ENCODE results near the gene GYG2. TPM values are rescaled to one million over a fixed set of nuclear protein-coding genes. Genes with fewer than 3 reads are reported as not detected.
"Not testable (repeated sequence)": the region's sequence is repeated elsewhere in the genome, so short reads cannot be mapped to it uniquely, and the experiment has no call there.

Gene GYG2
- total RNA-seq, 2 experiments from 2014 or later: not detected

- H3K4me1 Mint-ChIP-seq (ENCODE audit: low read depth): no peaks in the 10 kb centered on the region
- intact Hi-C loops (cut with micrococcal nuclease): no loop called here
- CTCF ChIA-PET: no interaction called here
- H3K4me3 Mint-ChIP-seq: no peak overlapping the region
- DNase-seq: no peak
- H3K27me3 Mint-ChIP-seq (ENCODE audit: low read depth): no peaks in the 10 kb centered on the region
- H3K27ac Mint-ChIP-seq: no peak overlapping the region
- H3K36me3 Mint-ChIP-seq (ENCODE audit: low read depth): no peaks in the 10 kb centered on the region
- H3K9me3 Mint-ChIP-seq: no peaks in the 10 kb centered on the region
Observed at GRCh38 chrX:2799369-2799768, 29.4 kb upstream of the GYG2 start.

GRCh38 chrX:2799980-2800379 is 28.8 kb upstream of the GYG2 start:
- H3K4me3 Mint-ChIP-seq; H3K27ac Mint-ChIP-seq; H3K36me3 Mint-ChIP-seq (ENCODE audit: low read depth); DNase-seq; intact Hi-C loops (cut with micrococcal nuclease); H3K27me3 Mint-ChIP-seq (ENCODE audit: low read depth); CTCF ChIA-PET; H3K9me3 Mint-ChIP-seq; H3K4me1 Mint-ChIP-seq (ENCODE audit: low read depth): not testable (repeated sequence)

DNA sequence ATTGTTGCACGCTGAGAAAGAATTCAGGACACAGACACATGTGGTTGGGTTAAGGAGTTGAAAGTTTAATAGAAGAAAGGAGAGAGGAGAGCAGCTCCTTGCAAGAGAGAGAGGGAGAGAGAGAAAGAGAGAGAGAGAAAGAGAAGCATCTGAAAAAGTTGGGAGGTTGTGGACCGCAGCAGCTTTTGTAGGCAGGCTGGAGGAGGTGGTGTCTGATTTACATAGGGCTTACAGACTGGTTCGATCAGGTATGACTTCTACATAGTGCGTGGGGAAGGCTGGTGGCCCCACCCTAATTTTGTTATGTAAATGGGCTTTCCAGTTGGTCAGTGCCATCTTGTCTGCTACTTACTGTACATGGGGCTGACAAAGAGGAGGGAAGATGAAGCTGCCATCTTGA is 27.5 kb upstream of the GYG2 start:
- Mint-ChIP-seq H3K4me3 (no peak overlapping the region), H3K27me3 (ENCODE audit: low read depth) (no peaks in the 10 kb centered on the region), H3K4me1 (ENCODE audit: low read depth) (no peaks in the 10 kb centered on the region), H3K36me3 (ENCODE audit: low read depth) (no peaks in the 10 kb centered on the region), H3K27ac (no peak overlapping the region), H3K9me3 (no peaks in the 10 kb centered on the region)
- intact Hi-C loops (cut with micrococcal nuclease): no loop called here
- no peak for DNase-seq
- CTCF ChIA-PET: no interaction called here

DNA sequence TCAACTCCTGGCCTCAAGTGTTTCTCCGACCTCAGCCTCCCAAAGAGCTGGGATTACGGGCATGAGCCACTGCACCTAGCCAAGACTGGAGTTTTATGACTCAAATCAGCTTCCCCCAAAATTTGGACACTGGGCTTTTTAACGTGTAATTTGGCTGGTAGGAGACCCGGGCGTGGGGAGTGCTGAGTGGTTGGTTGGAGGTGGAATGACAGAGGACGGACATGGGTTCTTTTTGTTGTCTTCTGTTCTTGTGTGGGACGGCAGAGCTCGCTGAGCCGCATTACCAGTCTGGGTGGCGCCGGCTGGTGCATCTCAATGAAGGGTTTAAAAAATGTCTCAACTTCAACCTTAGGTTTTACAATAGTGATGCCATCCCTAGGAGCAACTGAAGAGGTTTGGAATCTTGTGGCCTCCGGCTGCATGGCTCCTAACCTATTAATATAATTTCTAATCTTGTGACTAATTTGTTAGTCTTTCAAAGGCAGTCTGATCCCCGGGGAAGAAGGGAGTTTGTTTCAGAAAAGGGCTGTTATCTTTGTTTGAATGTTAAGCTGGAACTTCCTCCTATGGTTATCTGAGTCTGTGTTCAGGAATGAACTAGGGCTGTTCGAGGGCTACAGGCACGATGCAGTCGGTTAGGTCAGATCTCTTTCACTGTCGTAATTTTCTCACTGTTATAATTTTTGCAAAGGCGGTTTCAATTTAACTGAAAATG is 26.2 kb upstream of the GYG2 start:
- CTCF ChIA-PET; H3K9me3 Mint-ChIP-seq; H3K4me1 Mint-ChIP-seq (ENCODE audit: low read depth); H3K4me3 Mint-ChIP-seq; DNase-seq; H3K27ac Mint-ChIP-seq; intact Hi-C loops (cut with micrococcal nuclease); H3K36me3 Mint-ChIP-seq (ENCODE audit: low read depth); H3K27me3 Mint-ChIP-seq (ENCODE audit: low read depth): not testable (repeated sequence)

- H3K27ac Mint-ChIP-seq; H3K4me3 Mint-ChIP-seq; DNase-seq; H3K4me1 Mint-ChIP-seq (ENCODE audit: low read depth); H3K36me3 Mint-ChIP-seq (ENCODE audit: low read depth); CTCF ChIA-PET; intact Hi-C loops (cut with micrococcal nuclease); H3K9me3 Mint-ChIP-seq; H3K27me3 Mint-ChIP-seq (ENCODE audit: low read depth): not testable (repeated sequence)
Observed at GRCh38 chrX:2803486-2803885, 25.2 kb upstream of the GYG2 start.

DNA sequence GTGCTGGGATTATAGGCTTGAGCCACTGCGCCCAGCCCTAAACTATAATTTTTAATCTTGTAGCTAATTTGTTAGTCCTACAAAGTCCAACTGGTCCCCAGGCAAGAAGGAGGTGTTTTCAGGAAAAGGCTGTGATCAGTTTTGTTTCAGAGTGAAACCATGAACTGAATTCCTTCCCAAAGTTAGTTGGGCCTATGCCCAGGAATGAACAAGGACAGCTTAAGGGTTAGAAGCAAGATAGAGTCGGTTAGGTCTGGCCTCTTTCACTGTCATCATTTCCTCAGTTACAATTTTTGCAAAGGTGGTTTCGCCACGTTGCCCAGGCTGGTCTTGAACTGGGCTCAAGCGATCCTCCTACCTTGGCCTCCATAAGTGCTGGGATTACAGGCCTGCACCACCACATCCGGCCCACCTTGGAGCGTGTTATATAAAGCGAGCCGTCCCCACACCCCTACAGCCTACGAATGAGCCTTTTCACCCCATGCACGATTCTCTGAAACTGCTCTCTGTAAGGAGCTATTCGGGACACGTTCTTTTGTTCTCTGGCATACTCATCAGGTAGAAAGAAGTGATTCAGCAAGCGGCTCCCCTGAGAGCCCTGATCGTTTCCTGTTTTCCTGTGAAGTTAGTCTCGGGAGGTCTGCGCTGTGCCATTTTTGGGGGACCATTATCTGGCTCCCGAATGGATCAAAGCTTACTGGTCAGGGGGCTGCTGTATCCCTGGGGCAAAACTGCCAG is 24.5 kb upstream of the GYG2 start:
- H3K27me3 Mint-ChIP-seq (ENCODE audit: low read depth); H3K36me3 Mint-ChIP-seq (ENCODE audit: low read depth); CTCF ChIA-PET; H3K9me3 Mint-ChIP-seq; DNase-seq; intact Hi-C loops (cut with micrococcal nuclease); H3K4me1 Mint-ChIP-seq (ENCODE audit: low read depth); H3K27ac Mint-ChIP-seq; H3K4me3 Mint-ChIP-seq: not testable (repeated sequence)

GRCh38 chrX:2804858-2805257 is 23.9 kb upstream of the GYG2 start:
- CTCF ChIA-PET; DNase-seq; H3K4me3 Mint-ChIP-seq; H3K9me3 Mint-ChIP-seq; H3K4me1 Mint-ChIP-seq (ENCODE audit: low read depth); H3K27ac Mint-ChIP-seq; H3K36me3 Mint-ChIP-seq (ENCODE audit: low read depth); H3K27me3 Mint-ChIP-seq (ENCODE audit: low read depth); intact Hi-C loops (cut with micrococcal nuclease): not testable (repeated sequence)

GRCh38 chrX:2811271-2811670 is 17.5 kb upstream of the GYG2 start:
- Mint-ChIP-seq H3K4me1 (ENCODE audit: low read depth) (peaks cover 3% of the 10 kb centered on the region), H3K36me3 (ENCODE audit: low read depth) (no peaks in the 10 kb centered on the region), H3K9me3 (no peaks in the 10 kb centered on the region), H3K4me3 (no peak overlapping the region), H3K27me3 (ENCODE audit: low read depth) (no peaks in the 10 kb centered on the region), H3K27ac (no peak overlapping the region)
- CTCF ChIA-PET: no interaction called here
- DNase-seq: no peak
- intact Hi-C loops (cut with micrococcal nuclease): loop anchor here (5.0 to 10.0 kb wide), 2 partner anchors 99 to 1156 kb away; no protein-coding TSS in a partner anchor

DNA sequence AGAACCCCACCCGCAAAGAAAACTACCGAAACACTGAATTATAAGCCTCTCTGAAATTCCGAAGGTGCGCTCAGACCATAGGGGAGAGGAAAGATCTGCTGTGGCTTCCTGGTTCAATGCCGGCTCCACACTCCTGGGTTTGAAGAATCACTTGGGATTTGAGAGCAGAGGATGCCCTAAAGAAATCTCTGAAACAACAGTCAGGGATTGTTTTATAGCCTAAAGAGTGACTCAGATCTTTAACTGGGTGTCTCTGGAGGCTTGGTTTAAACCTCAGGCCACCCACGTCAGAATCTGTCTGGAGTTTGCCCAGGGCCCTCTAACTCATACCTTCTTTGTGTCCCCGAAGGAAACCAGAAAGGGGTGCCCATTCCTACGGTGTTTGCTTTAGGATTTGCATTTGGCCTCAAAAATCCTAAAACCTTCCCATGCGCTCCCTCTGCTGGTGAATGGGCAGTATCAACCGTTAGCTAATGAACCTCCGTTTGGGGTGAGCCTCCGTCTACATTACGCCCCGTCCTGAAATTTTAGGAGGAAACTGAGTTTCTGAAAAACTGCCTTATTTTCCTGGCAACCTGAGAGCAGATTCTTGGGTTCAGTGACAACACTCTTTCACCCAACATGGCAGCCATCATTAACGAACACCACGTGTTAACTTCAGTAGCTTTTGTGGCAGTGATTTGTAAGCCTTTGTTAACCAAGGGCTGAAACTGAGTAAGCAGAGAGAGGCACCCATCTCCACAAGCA is 16.4 kb upstream of the GYG2 start:
- H3K27me3 Mint-ChIP-seq (ENCODE audit: low read depth); H3K4me1 Mint-ChIP-seq (ENCODE audit: low read depth); H3K9me3 Mint-ChIP-seq; H3K27ac Mint-ChIP-seq; H3K36me3 Mint-ChIP-seq (ENCODE audit: low read depth): not testable (repeated sequence)
- CTCF ChIA-PET: interaction anchor here (1.0 kb wide), 1 partner anchor 9 kb away, joined by 3 read pairs; no protein-coding TSS in a partner anchor
- H3K4me3 Mint-ChIP-seq: peak overlapping the region; percentile 46
- intact Hi-C loops (cut with micrococcal nuclease): loop anchor here (1.0 to 10.0 kb wide), 3 partner anchors 100 to 1158 kb away; no protein-coding TSS in a partner anchor
- DNase-seq: peak; percentile 52

- no peaks in the 10 kb centered on the region for H3K27me3 Mint-ChIP-seq (ENCODE audit: low read depth)
- intact Hi-C loops (cut with micrococcal nuclease): loop anchor here (10.0 kb wide), 1 partner anchor 1162 kb away; no protein-coding TSS in a partner anchor
- no peak overlapping the region for H3K27ac Mint-ChIP-seq
- no peak overlapping the region for H3K4me3 Mint-ChIP-seq
- peaks cover 3% of the 10 kb centered on the region for H3K4me1 Mint-ChIP-seq (ENCODE audit: low read depth)
- no peaks in the 10 kb centered on the region for H3K36me3 Mint-ChIP-seq (ENCODE audit: low read depth)
- CTCF ChIA-PET: no interaction called here
- no peaks in the 10 kb centered on the region for H3K9me3 Mint-ChIP-seq
- DNase-seq: no peak
Observed at GRCh38 chrX:2817036-2817435, 11.7 kb upstream of the GYG2 start.

- H3K36me3 Mint-ChIP-seq (ENCODE audit: low read depth): no peaks in the 10 kb centered on the region
- intact Hi-C loops (cut with micrococcal nuclease): loop anchor here (1.0 to 10.0 kb wide), 2 partner anchors 175 to 1165 kb away; no protein-coding TSS in a partner anchor
- peaks cover 2% of the 10 kb centered on the region for H3K27me3 Mint-ChIP-seq (ENCODE audit: low read depth)
- H3K9me3 Mint-ChIP-seq: no peaks in the 10 kb centered on the region
- H3K27ac Mint-ChIP-seq: no peak overlapping the region
- CTCF ChIA-PET: interaction anchor here (0.5 to 1.0 kb wide), 2 partner anchors 27 to 28 kb away, joined by 3 read pairs; no protein-coding TSS in a partner anchor
- no peak overlapping the region for H3K4me3 Mint-ChIP-seq
- DNase-seq: no peak
- H3K4me1 Mint-ChIP-seq (ENCODE audit: low read depth): no peaks in the 10 kb centered on the region
Observed at GRCh38 chrX:2819345-2820135, 9.2 kb upstream of the GYG2 start.

Data from activated naive CD4-positive, alpha-beta T cell treated with anti-CD3 and anti-CD28 coated beads for 36 hours (primary cell).